GM21526 (cell line): ENCODE measurements around the gene MTMR2.
"Not testable (repeated sequence)": the region's sequence is repeated elsewhere in the genome, so short reads cannot be mapped to it uniquely, and the experiment has no call there.

Experiments used
- ATAC-seq: cut with Tn5 transposase; IDR thresholded peaks from one replicate; pipeline ENCODE4 v1.9.1; 2021; ENCODE audit warnings: moderate library complexity; ENCODE audit not compliant: unreplicated experiment, low FRiP score

MTMR2 gene

GRCh38 chr11:95829580-95830259, 94.2 kb downstream of the MTMR2 start:
- ATAC-seq = no peak

- ATAC-seq = no peak
Observed at GRCh38 chr11:95827696-95828095, 96.2 kb downstream of the MTMR2 start.

DNA sequence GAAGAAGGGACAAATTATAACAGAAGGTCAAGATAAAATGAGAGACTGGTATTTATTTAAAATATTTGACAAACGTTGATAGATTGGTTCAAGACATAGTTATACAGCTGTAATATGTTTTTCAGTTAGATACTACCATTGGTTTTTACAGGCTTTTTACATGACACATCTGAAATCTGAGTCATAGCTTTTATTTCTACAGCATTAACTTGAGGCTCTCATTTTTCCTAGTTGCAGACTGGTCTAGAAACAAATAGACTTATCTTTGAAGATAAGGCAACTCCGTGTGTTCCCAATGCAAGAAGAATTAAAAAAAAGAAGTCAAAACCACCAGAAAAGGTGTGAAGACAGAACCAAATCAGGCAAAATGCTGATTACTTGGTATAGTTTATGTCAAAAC, 102.3 kb downstream of the MTMR2 start:
- ATAC-seq = no peak

DNA sequence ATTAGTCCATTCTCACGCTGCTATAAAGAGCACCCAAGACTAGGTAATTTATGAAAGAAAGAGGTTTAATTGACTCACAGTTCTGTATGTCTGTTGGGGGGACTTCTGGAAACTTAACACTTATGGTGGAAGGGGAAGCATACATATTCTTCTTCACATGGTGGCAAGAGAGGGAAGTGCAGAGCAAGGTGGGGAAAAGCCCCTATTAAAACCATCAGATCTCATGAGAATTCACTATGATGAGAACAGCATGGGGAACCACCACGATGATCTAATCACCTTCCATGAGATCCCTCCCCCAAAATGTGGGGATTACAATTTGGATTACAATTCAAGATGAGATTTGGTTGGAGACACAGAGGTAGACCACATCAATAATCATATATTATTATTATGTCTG, 107.9 kb downstream of the MTMR2 start:
- ATAC-seq = no peak

DNA sequence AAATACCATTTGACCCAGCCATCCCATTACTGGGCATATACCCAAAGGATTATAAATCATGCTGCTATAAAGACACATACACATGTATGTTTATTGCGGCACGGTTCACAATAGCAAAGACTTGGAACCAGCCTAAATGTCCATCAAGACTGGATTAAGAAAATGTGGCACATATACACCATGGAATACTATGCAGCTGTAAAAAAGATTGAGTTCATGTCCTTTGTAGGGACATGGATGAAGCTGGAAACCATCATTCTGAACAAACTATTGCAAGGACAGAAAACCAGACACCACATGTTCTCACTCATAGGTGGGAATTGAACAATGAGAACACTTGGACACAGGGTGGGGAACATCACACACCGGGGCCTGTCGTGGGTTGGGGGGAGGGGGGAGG, 112.9 kb downstream of the MTMR2 start:
- ATAC-seq = not testable (repeated sequence)

- not testable (repeated sequence) for ATAC-seq
Observed at GRCh38 chr11:95806464-95806863, 117.4 kb downstream of the MTMR2 start.

GRCh38 chr11:95805869-95806268, 118.0 kb downstream of the MTMR2 start:
- no peak for ATAC-seq

GRCh38 chr11:95803973-95804372, 119.9 kb downstream of the MTMR2 start:
- no peak for ATAC-seq

DNA sequence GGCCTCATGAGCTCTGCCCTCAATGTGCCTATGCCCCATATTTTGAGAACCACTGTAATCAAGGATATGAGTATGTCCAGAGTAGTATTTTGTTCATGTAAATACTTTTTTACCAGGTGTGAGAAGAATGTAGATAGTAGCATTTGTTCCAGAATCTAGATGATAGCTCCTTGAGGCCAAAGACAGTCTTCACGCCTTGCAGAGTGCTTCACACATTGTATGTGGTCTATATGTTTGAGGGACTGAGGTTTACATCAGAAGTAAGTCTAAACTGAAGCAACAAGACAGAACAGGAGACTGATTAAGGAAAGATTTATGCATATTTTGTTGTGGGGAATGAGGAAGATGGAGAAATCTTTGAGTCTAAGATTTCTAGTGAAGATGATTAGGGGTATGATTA, 121.1 kb downstream of the MTMR2 start:
- no peak for ATAC-seq

- ATAC-seq = no peak
Observed at GRCh38 chr11:95800438-95800837, 123.5 kb downstream of the MTMR2 start.

DNA sequence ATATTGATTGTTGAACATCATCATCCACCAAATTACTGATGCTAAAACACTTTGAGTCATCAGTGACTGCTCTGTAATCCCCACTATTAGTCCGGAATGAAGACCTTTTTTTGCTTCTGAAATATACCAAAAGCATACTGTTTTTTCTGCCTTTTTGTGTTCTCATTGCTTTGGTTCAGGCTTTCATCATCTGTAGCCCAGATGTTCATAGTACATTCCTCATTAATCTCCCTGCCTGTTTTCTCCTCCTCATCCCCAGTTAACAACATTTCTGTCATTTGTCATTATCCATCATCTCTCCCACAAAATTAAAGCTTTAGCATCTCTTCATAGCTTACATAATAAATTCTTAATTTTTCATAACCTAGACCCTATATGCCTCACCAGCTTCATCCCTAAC, 124.4 kb downstream of the MTMR2 start:
- ATAC-seq = no peak

- no peak for ATAC-seq
Observed at GRCh38 chr11:95796501-95796900, 127.4 kb downstream of the MTMR2 start.

DNA sequence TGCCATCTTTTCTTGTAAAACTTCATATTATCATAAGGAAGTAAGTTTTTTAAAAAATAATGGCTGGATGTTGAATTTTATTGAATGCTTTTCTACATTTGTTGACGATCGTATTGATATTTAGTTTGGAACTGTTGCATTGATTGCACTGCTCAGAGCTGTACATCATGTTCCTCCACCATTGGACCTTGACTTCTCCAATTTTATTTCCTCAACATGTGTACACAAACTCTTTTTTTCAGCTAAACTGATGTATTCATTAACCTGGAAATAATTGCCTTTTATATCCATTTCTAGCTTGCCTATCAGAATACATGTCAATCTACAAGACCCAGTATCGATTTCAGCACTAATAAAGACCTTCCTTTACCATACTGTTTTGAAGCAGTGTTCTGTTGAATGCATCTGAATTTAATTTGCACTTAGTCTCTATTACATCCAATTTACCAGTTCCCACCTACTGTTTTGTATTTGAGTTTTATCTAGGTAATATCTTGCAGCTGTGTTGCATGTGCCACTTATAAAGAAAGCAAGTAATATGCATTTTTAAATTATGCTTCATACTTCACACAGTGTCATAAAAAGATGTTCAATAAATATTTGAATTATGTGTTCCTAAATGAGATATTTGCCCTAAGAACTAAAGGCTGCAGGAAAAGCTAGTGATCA, 128.1 kb downstream of the MTMR2 start:
- no peak for ATAC-seq

DNA sequence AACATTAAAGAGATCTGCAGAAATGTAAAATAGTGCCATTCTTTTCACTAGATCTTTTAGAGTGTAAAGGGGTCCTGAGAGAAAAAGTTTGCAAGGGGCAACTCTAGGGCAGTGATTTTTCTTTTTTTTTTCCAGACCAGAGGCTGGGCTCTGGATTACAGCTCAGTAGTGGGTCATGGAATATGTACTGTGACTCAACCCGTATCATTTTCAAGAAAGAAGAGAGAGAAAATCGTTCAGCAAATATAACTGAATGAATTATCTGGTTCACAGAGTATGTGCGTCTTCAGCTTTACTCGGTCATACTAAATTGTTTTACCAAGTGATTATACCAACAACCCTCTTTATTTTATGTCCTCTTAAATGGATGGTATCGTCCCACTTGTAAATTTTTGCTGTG, 129.8 kb downstream of the MTMR2 start:
- no peak for ATAC-seq

DNA sequence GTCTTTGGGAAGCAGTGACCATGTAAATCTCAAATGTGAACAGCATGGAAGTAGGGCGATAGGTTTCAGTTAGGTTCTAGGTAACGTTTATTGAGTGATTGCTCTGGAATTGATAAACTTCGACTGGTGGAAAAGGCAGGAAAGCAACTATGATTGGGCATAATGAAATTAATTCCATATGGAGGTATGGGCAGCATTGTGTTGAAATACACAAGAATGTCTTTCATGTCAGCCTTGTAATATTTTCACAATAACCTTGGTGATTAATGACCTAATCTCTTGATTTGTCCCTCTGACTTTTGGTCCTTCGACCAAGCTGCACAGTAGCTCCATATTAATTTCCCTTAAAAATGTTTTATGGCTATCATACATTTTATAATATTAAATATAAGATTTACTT, 130.8 kb downstream of the MTMR2 start:
- ATAC-seq = no peak

- no peak for ATAC-seq
Observed at GRCh38 chr11:95792700-95793099, 131.2 kb downstream of the MTMR2 start.

GRCh38 chr11:95792200-95792599, 131.7 kb downstream of the MTMR2 start:
- no peak for ATAC-seq

- no peak for ATAC-seq
Observed at GRCh38 chr11:95791709-95792033, 132.2 kb downstream of the MTMR2 start.

GRCh38 chr11:95790933-95791708, 132.8 kb downstream of the MTMR2 start:
- ATAC-seq = peak; percentile 5

DNA sequence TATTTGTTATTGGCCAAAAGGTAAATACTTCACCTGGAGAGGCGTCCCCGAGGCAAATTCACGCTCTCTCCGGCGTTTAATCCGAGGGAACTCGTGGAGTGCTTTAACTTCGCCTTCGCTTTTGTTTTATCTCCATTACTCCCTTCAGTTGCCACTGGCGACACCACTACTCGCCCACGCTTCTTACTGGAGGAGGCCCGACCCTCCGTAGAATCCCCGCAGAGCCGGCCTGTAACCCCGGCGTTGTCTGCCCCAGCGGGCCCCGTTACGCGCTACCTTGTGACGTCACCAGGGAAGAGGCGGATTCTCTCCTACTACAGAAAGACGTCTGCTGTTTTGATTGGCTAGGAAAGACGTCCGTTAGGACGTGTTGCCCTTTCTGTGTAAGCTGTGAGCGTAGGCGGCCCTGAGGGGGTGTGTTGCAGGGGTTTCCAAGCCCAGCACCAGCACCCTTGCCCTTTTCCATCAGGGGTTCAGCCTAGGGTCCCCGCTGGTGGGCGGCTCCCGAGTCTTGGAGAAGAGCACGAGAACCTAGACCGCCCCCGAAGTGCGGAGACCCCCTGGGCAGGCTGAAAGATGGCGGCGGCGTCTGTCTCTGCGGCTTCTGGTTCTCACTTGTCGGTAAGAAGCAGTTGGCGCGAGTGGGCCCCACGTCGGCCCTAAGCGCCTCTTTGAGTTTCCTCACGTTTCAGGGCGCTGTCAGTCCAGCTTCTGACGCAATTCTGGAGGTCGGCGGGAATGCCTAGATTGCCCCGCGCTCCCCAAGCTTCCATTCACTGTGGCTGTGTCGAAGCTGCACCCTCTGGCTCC, 133.6 kb downstream of the MTMR2 start, which contains the start of gene CEP57:
CEP57 (plus strand) TSS at position 376 of the 810 bp plus-strand sequence; CDS start at position 577, 201 bp downstream.
- peak; percentile 61 for ATAC-seq
